Endothelial cell of umbilical vein (primary cell): ENCODE measurements around the gene FLRT2. TPM values are rescaled to one million over a fixed set of nuclear protein-coding genes. Genes with fewer than 3 reads are reported as not detected.

Experiments used
- BruUV-seq: library from RNA; stranded (reverse); fragments of 400-500 nt; replicated peaks from 2 replicates; lab custom pipeline; 2021; lab: Mats Ljungman, UMichigan
- CTCF ChIA-PET: fragments of 300-600, 350-600 bp; sonication (Branson Sonifier 250); formaldehyde crosslinking; loops from one replicate; lab custom pipeline; 2021; ENCODE audit warnings: antibody characterized with exemption, inconsistent platforms; lab: Charles Lee
- POLR2A ChIA-PET: fragments of 300-600, 350-600 bp; sonication (Branson Sonifier 250); formaldehyde crosslinking; loops from one replicate; lab custom pipeline; 2021; ENCODE audit warnings: antibody characterized with exemption, inconsistent platforms; lab: Charles Lee
- DNase-seq: peaks from one replicate; pipeline ENCODE4 v3.0.0-alpha.2; 2011; ENCODE audit warnings: low read depth, low spot score
- FAIRE-seq: peaks from 2 replicates; lab custom pipeline; 2011; peaks lifted over from hg19 to GRCh38; lab: Jason Lieb, UNC
- H2AFZ ChIP-seq: 2 replicates; pipeline ENCODE4 v1.6.0; 2012; ENCODE audit warnings: low read depth, low read length, control low read depth, inconsistent platforms
- H3K27ac ChIP-seq: 2 replicates; pipeline ENCODE4 v1.5.1; 2011; ENCODE audit warnings: low read depth, mild to moderate bottlenecking, control low read depth, low read length, moderate library complexity; ENCODE audit not compliant: insufficient read depth
- H3K27me3 ChIP-seq, 2 experiments: 2 replicates each; pipeline versions ENCODE4 v1.6.0 to v1.6.1; 2011; ENCODE audit warnings: low read length in 2 of 2, mixed read lengths in 1 of 2; ENCODE audit not compliant: control insufficient read depth in 2 of 2, insufficient read depth in 2 of 2
- H3K36me3 ChIP-seq, 2 experiments: 2 replicates in 1 of 2; 3 replicates in 1 of 2; pipeline ENCODE4 v1.5.1; 2011; ENCODE audit warnings: low read length in 2 of 2, mild to moderate bottlenecking in 1 of 2, moderate library complexity in 1 of 2; ENCODE audit not compliant: control insufficient read depth in 2 of 2, insufficient read depth in 2 of 2; ENCODE audit errors: extremely low read depth in 1 of 2
- H3K4me1 ChIP-seq: 3 replicates; pipeline ENCODE4 v1.5.1; 2011; ENCODE audit warnings: mild to moderate bottlenecking, low read length; ENCODE audit not compliant: control insufficient read depth, insufficient read depth; ENCODE audit errors: extremely low read depth
- H3K4me2 ChIP-seq: 2 replicates; pipeline ENCODE4 v1.6.1; 2011; ENCODE audit warnings: low read length, control low read depth, mixed read lengths; ENCODE audit not compliant: insufficient read depth
- H3K4me3 ChIP-seq, 3 experiments: fragments of 200-600 bp in 1 of 3; sonication (generic), shearing (Covaris generic) in 1 of 3; replicated peaks in 1 of 3; 2 replicates each; pipeline ENCODE4 v1.5.1; 2011 to 2016; ENCODE audit warnings: control low read depth in 3 of 3, low read length in 3 of 3, mild to moderate bottlenecking in 2 of 3, inconsistent platforms in 1 of 3, low read depth in 1 of 3, moderate library complexity in 1 of 3; ENCODE audit not compliant: insufficient read depth in 1 of 3
- H3K79me2 ChIP-seq: 2 replicates; pipeline ENCODE4 v1.6.0; 2012; ENCODE audit warnings: low read length, inconsistent platforms; ENCODE audit not compliant: control insufficient read depth, insufficient read depth
- H3K9ac ChIP-seq: replicated peaks from 2 replicates; pipeline ENCODE3; 2011; ENCODE audit warnings: low read length, control low read depth; ENCODE audit not compliant: insufficient read depth; ENCODE audit errors: extremely low read depth
- H3K9me1 ChIP-seq: replicated peaks from 3 replicates; pipeline ENCODE4 v1.6.0; 2011; ENCODE audit warnings: mild to moderate bottlenecking, low read length; ENCODE audit not compliant: control insufficient read depth, insufficient read depth; ENCODE audit errors: extremely low read depth
- H3K9me3 ChIP-seq: replicated peaks from 2 replicates; pipeline ENCODE4 v1.5.1; 2012; ENCODE audit warnings: low read length, inconsistent platforms; ENCODE audit not compliant: control insufficient read depth, insufficient read depth
- H4K20me1 ChIP-seq: replicated peaks from 2 replicates; pipeline ENCODE3; 2011; ENCODE audit warnings: mild to moderate bottlenecking, low read length; ENCODE audit not compliant: control insufficient read depth, insufficient read depth; ENCODE audit errors: extremely low read depth
- CTCF ChIP-seq, 2 donors: IDR thresholded peaks; 1 replicate in 1 of 2; 2 replicates in 1 of 2; pipeline ENCODE4 v1.5.1; 2011; ENCODE audit warnings: low read length in 2 of 2, mild to moderate bottlenecking in 2 of 2, moderate library complexity in 2 of 2, control low read depth in 1 of 2, inconsistent platforms in 1 of 2, low read depth in 1 of 2; ENCODE audit not compliant: insufficient read depth in 1 of 2; ENCODE audit errors: extremely low read depth in 1 of 2
- EZH2 ChIP-seq: IDR thresholded peaks from 2 replicates; pipeline ENCODE4 v1.6.1; 2012; ENCODE audit warnings: borderline replicate concordance, low read depth, mild to moderate bottlenecking, moderate library complexity, low read length, inconsistent platforms; ENCODE audit not compliant: severe bottlenecking
- FOS ChIP-seq: IDR thresholded peaks from 2 replicates; pipeline ENCODE4 v1.6.1; 2011; ENCODE audit warnings: mild to moderate bottlenecking, low read length, moderate library complexity, borderline replicate concordance; ENCODE audit not compliant: insufficient read depth
- GATA2 ChIP-seq: IDR thresholded peaks from 2 replicates; pipeline ENCODE4 v1.7.0; 2011; ENCODE audit warnings: low read depth, mild to moderate bottlenecking, moderate library complexity, mixed read lengths, low read length; ENCODE audit not compliant: insufficient read length, insufficient read depth
- JUN ChIP-seq: IDR thresholded peaks from 2 replicates; pipeline ENCODE4 v1.6.1; 2011; ENCODE audit warnings: borderline replicate concordance, low read depth; ENCODE audit not compliant: insufficient read length, insufficient read depth
- MAX ChIP-seq: IDR thresholded peaks from 2 replicates; pipeline ENCODE4 v1.6.1; 2011; ENCODE audit not compliant: insufficient read depth, insufficient read length
- MYC ChIP-seq: IDR thresholded peaks from one replicate; pipeline ENCODE4 v1.6.1; 2011; ENCODE audit warnings: mild to moderate bottlenecking, low read depth, low read length
- POLR2A ChIP-seq: IDR thresholded peaks from 2 replicates; pipeline ENCODE4 v1.6.1; 2012; ENCODE audit warnings: low read depth, mild to moderate bottlenecking, control low read depth, low read length
- POLR2AphosphoS5 ChIP-seq: IDR thresholded peaks from 2 replicates; pipeline ENCODE4 v1.6.1; 2012; ENCODE audit warnings: low read depth, mild to moderate bottlenecking, control low read depth, low read length, moderate library complexity; ENCODE audit not compliant: insufficient read depth
- dilution Hi-C: fragments of 300-500 bp; cut with MboI; formaldehyde crosslinking; loops from one replicate; pipeline ENCODE4 v1.15.0; 2019; ENCODE audit warnings: low sequenced_read_pairs; ENCODE audit not compliant: extremely low pct_ligation_motif_present
- intact Hi-C: fragments of 100-400 bp; cut with micrococcal nuclease; formaldehyde crosslinking; loops from one replicate; pipeline ENCODE4 v1.10.0; 2022
- polyA plus RNA-seq, 4 experiments: library from polyadenylated mRNA; depleted of rRNA in 3 of 4; stranded (reverse) in 3 of 4; unstranded in 1 of 4; fragments of >200 nt; gene quantifications; 2 replicates each; pipeline versions ENCODE4 v1.2.1 to v1.2.3, GENCODE V29; 2011 to 2012; ENCODE audit warnings: missing spikeins in 1 of 4
- total RNA-seq: library from RNA; stranded (reverse); gene quantifications from 2 replicates; pipeline ENCODE4 v1.2.3, GENCODE V29; 2021

Gene FLRT2
- total and polyA plus RNA-seq, 2 donors (not counting 3 experiments of a cell fraction or from before 2014, with no cell fraction given), result 202 to 229 TPM

- Histone ChIP-seq H3K4me3 (no peak overlapping the region), H3K4me2 (no peak overlapping the region), H3K27me3 (no peaks in the 10 kb centered on the region), H3K9ac (no peak overlapping the region), H3K4me1 (no peaks in the 10 kb centered on the region), H3K9me1 (no peaks in the 10 kb centered on the region), H3K79me2 (no peaks in the 10 kb centered on the region), H3K27ac (no peak overlapping the region), H3K9me3 (no peaks in the 10 kb centered on the region), H4K20me1 (no peaks in the 10 kb centered on the region), H3K36me3 (no peaks in the 10 kb centered on the region), H2AFZ (no peak overlapping the region)
- intact Hi-C loops (no loop called here), dilution Hi-C loops (no loop called here)
- CTCF ChIA-PET, result no interaction called here
- DNase-seq (no peak), FAIRE-seq (no peak)
- BruUV-seq, result no TSS peak
- POLR2A ChIA-PET, result no interaction called here
- TF ChIP-seq POLR2AphosphoS5 (no peak), GATA2 (no peak), POLR2A (no peak), CTCF (IDR thresholded peaks at IDR 0.05; ENCODE audit: extremely low read depth in 1 of 2, insufficient read depth in 1 of 2, low read depth in 1 of 2, low read length in 2 of 2) (no peak), FOS (no peak), MAX (no peak), EZH2 (no peak), MYC (no peak), JUN (no peak)
These were observed 157.0 kb downstream of the FLRT2 start for GRCh38 chr14:85686908-85687307.
